HEK293 (cell line): ENCODE data around the gene RAMAC.
"Not testable (repeated sequence)": the region's sequence is repeated elsewhere in the genome, so short reads cannot be mapped to it uniquely, and the experiment has no call there.

Experiments
- CTCF ChIP-seq: fragments of 450-650 bp; formaldehyde crosslinking; IDR thresholded peaks from 2 replicates; pipeline ENCODE4 v1.5.1; 2016; ENCODE audit warnings: missing biosample characterization, missing genetic modification characterization
- HOXA7 ChIP-seq: sonication (generic); formaldehyde crosslinking; IDR thresholded peaks from 2 replicates; pipeline ENCODE4 v1.8.1; 2022; ENCODE audit warnings: missing genetic modification reagents, borderline replicate concordance
- MZF1 ChIP-seq: fragments of 450-650 bp; formaldehyde crosslinking; IDR thresholded peaks from 2 replicates; pipeline ENCODE4 v1.5.1; 2017; ENCODE audit warnings: missing biosample characterization, missing genetic modification characterization, borderline replicate concordance
- ZBTB10 ChIP-seq: fragments of 450-650 bp; formaldehyde crosslinking; IDR thresholded peaks from 2 replicates; pipeline ENCODE4 v1.5.1; 2016; ENCODE audit warnings: missing biosample characterization, missing genetic modification characterization
- ZBTB8A ChIP-seq: fragments of 450-650 bp; formaldehyde crosslinking; IDR thresholded peaks from 2 replicates; pipeline ENCODE4 v1.5.1; 2016; ENCODE audit warnings: missing biosample characterization, missing genetic modification characterization
- ZNF138 ChIP-seq: fragments of 450-650 bp; formaldehyde crosslinking; IDR thresholded peaks from 2 replicates; pipeline ENCODE4 v1.5.1; 2016; ENCODE audit warnings: missing biosample characterization, missing genetic modification characterization, borderline replicate concordance
- ZNF404 ChIP-seq: fragments of 450-650 bp; formaldehyde crosslinking; IDR thresholded peaks from 2 replicates; pipeline ENCODE4 v1.5.1; 2017; ENCODE audit warnings: missing biosample characterization, missing genetic modification characterization
- ZNF654 ChIP-seq: fragments of 450-650 bp; formaldehyde crosslinking; IDR thresholded peaks from 2 replicates; pipeline ENCODE4 v1.5.1; 2016; ENCODE audit warnings: low read depth, missing biosample characterization, missing genetic modification characterization
- ZNF747 ChIP-seq: fragments of 450-650 bp; formaldehyde crosslinking; IDR thresholded peaks from 2 replicates; pipeline ENCODE4 v1.5.1; 2016; ENCODE audit warnings: missing biosample characterization, missing genetic modification characterization

- TF ChIP-seq ZNF404; ZNF654 (tag by site-specific recombination); CTCF; ZNF138 (tag by site-specific recombination); ZBTB10 (tag by site-specific recombination); MZF1 (tag by site-specific recombination); ZBTB8A (tag by site-specific recombination); ZNF747 (tag by site-specific recombination); HOXA7: not testable (repeated sequence)
Measured at GRCh38 chr15:82939678-82940077, 46.3 kb upstream of the RAMAC start.
